VCaP (cell line): ENCODE results near the gene NEDD4L.

Experiments used
- H3K27ac ChIP-seq: fragments of 450-650 bp; 2 replicates; pipeline ENCODE4 v1.5.1; 2017
- CTCF ChIP-seq: fragments of 450-650 bp; conservative IDR thresholded peaks from 2 replicates; pipeline ENCODE4 v1.5.1; 2017; ENCODE audit warnings: mild to moderate bottlenecking, moderate library complexity

Gene NEDD4L

GRCh38 chr18:58056852-58057251, 12.8 kb downstream of the NEDD4L start:
- TF ChIP-seq CTCF = no peak
- no peak overlapping the region; the same call in 1 of the 2 replicates for H3K27ac ChIP-seq

DNA sequence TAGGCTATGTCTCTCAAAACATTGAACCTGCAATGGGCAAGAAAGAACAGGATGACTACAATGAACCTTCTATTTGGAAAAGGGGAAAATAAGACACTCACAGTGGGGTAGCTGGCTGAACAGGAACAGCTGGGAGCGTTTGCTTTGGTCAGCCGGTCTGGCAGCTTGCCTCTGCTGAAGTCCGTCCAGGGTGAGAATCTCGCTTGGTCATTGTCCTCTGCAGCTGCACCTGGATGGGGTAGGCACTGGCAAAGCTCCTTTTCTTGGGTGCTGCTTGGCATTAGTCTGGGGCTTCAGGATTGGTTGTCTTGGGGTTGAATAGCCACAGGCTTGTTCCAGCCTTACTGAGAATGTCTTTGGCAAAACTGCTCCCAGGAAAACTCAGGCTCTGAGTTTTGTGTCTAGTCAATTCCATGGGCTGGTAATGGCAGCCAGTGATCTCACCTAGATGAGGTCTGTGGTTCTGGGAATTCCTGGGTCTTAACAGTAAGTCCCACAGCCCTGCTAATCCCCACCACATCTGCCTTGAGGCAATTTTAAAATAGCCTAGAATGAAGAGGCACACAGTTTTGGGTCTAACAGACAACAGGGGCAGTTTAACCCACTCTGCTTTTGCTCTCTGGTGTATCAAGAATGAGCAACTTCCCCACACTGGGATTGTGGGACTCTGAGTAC, 13.4 kb downstream of the NEDD4L start:
- TF ChIP-seq CTCF = no peak
- no peak overlapping the region; the same call in 1 of the 2 replicates for H3K27ac ChIP-seq

GRCh38 chr18:58058720-58059119, 14.7 kb downstream of the NEDD4L start:
- TF ChIP-seq CTCF = no peak
- no peak overlapping the region for H3K27ac ChIP-seq

DNA sequence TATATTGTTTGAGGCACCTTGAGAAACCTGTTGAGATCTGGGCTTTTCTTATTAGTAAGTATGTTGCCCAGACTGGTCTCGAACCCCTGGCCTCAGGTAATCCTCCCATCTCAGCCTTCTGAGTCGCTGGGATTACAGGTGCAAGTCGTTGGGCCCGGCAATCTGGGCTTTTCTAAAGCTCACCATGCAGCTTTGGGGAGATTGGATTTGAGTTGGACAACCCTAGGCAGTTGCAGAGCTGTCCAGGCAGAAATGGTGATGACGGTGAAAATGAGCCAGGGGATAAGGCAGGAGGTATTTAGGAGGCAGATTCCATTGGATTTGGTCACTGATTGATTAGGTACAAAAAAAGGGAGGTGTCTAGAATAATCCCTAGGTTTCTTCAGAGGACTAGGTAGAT, 16.2 kb downstream of the NEDD4L start:
- no peak for TF ChIP-seq CTCF
- no peak overlapping the region for H3K27ac ChIP-seq

DNA sequence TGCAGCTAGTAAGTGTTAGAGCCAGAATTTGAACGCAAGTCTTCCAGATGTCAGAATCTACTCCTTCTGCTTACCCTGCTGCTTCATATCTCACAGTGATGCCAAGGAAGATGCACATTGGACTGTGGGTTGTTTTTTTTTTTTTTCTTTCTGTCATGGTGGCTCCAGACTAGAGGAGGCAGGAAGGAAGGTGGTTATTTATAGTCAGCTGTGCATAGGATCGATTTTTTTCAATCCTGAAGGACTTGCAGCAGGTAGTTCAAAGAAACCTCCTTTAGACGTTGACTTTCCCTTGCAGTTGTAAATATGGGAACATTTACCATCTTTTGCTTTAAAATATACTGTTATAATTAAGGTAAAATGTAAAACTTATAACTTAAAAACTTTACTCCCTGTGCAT, 17.3 kb downstream of the NEDD4L start:
- no peak for TF ChIP-seq CTCF

DNA sequence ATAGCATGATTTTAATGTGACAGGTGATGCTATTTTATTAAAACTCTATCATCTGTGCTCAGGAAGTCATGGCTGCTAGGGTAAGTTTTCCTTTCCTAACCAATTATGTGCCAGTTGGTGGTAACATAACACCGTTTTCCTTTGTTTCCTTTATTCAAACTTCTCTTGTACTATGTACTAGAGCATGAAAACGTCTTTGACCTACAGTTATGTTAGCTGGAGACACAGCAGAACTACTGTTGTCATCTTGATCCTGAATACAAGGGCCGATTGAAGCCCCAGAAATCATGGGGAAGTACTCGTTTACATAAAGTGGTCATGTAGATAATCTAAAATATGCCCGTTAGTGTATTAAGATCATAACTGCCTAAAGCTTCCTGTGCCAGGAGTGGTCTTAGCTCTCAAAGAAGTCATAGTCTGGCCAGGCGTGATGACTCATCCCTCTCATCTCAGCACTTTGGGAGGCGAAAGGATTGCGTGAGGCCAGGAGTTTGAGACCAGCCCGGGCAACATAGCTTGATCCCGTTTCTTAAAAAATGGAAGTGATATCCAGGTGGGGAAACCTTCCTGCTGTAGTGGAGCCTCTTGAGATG, 20.5 kb downstream of the NEDD4L start:
- H3K27ac ChIP-seq = no peak overlapping the region
- TF ChIP-seq CTCF = no peak

More for the DNA sequence above, 17.3 kb downstream of the NEDD4L start:
- H3K27ac ChIP-seq = no peak overlapping the region

GRCh38 chr18:58065956-58066355, 21.9 kb downstream of the NEDD4L start:
- H3K27ac ChIP-seq = no peak overlapping the region
- no peak for TF ChIP-seq CTCF
